ENCODE data around the gene PREB.

- TF ChIP-seq, protein P1, sequence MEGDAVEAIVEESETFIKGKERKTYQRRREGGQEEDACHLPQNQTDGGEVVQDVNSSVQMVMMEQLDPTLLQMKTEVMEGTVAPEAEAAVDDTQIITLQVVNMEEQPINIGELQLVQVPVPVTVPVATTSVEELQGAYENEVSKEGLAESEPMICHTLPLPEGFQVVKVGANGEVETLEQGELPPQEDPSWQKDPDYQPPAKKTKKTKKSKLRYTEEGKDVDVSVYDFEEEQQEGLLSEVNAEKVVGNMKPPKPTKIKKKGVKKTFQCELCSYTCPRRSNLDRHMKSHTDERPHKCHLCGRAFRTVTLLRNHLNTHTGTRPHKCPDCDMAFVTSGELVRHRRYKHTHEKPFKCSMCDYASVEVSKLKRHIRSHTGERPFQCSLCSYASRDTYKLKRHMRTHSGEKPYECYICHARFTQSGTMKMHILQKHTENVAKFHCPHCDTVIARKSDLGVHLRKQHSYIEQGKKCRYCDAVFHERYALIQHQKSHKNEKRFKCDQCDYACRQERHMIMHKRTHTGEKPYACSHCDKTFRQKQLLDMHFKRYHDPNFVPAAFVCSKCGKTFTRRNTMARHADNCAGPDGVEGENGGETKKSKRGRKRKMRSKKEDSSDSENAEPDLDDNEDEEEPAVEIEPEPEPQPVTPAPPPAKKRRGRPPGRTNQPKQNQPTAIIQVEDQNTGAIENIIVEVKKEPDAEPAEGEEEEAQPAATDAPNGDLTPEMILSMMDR (conservative IDR thresholded peaks at IDR 0.05; ENCODE audit: low read length) = no peak
- TF ChIP-seq EZH2phosphoT487 (IDR thresholded peaks at IDR 0.05; ENCODE audit: borderline replicate concordance) = no peak
Observed at GRCh38 chr2:27154488-27154887, 20.1 kb upstream of the PREB start.
